Naive thymus-derived CD4-positive, alpha-beta T cell (primary cell): ENCODE results near the gene NACC2. TPM values are rescaled to one million over a fixed set of nuclear protein-coding genes. Genes with fewer than 3 reads are reported as not detected.
"Not testable (repeated sequence)": the region's sequence is repeated elsewhere in the genome, so short reads cannot be mapped to it uniquely, and the experiment has no call there.

Experiments used
- ATAC-seq: fragments of 150-1000 bp; cut with Tn5 transposase; 2 replicates; pipeline ENCODE4 v1.10.0; 2021; ENCODE audit warnings: mild to moderate bottlenecking, moderate library complexity
- CTCF ChIA-PET: fragments of 350-600 bp; sonication (Branson Sonifier 250); formaldehyde crosslinking; loops from one replicate; lab custom pipeline; 2021; ENCODE audit warnings: antibody characterized with exemption; lab: Charles Lee
- POLR2A ChIA-PET: fragments of 350-600 bp; sonication (Branson Sonifier 250); formaldehyde crosslinking; loops from one replicate; lab custom pipeline; 2021; ENCODE audit warnings: antibody characterized with exemption, inconsistent platforms; lab: Charles Lee
- DNase-seq, 9 donors: peaks; one replicate each; pipeline versions ENCODE4 v3.0.0 to v3.0.0-alpha.2; 2020 to 2022; ENCODE audit warnings: mixed read lengths in 1 of 9
- H3K27ac ChIP-seq: one replicate; pipeline ENCODE4 v1.7.0; 2013; ENCODE audit warnings: mild to moderate bottlenecking, low read depth, low read length, moderate library complexity
- H3K27me3 ChIP-seq, 2 donors: one replicate each; pipeline ENCODE4 v1.7.0; 2013; ENCODE audit warnings: low read length in 2 of 2, mild to moderate bottlenecking in 2 of 2, moderate library complexity in 2 of 2; ENCODE audit not compliant: control insufficient read depth in 2 of 2, insufficient read depth in 2 of 2
- H3K36me3 ChIP-seq, 3 experiments: 1 replicate in 2 of 3; 2 replicates in 1 of 3; pipeline ENCODE4 v1.7.0; 2013; ENCODE audit warnings: low read length in 3 of 3, mild to moderate bottlenecking in 3 of 3, moderate library complexity in 1 of 3; ENCODE audit not compliant: insufficient read depth in 3 of 3, control insufficient read depth in 2 of 3
- H3K4me1 ChIP-seq, 2 donors: one replicate each; pipeline ENCODE4 v1.7.0; 2013; ENCODE audit warnings: low read length in 2 of 2, mild to moderate bottlenecking in 2 of 2, moderate library complexity in 1 of 2; ENCODE audit not compliant: control insufficient read depth in 2 of 2, insufficient read depth in 2 of 2
- H3K4me3 ChIP-seq: 2 replicates; pipeline ENCODE4 v1.7.0; 2013; ENCODE audit warnings: mild to moderate bottlenecking, low read length
- H3K9me3 ChIP-seq, 3 experiments: 1 replicate in 2 of 3; 2 replicates in 1 of 3; pipeline ENCODE4 v1.7.0; 2013; ENCODE audit warnings: low read length in 3 of 3; ENCODE audit not compliant: control insufficient read depth in 2 of 3
- H3K27ac Mint-ChIP-seq, 9 donors: one replicate each; pipeline ENCODE4 v1.8.0; 2020 to 2022; ENCODE audit warnings: mixed read lengths in 9 of 9, mild to moderate bottlenecking in 8 of 9, moderate library complexity in 5 of 9, inconsistent platforms in 2 of 9
- H3K27me3 Mint-ChIP-seq, 5 donors: one replicate each; pipeline ENCODE4 v1.8.0; 2021 to 2022; ENCODE audit warnings: mixed read lengths in 5 of 5, mild to moderate bottlenecking in 1 of 5
- H3K36me3 Mint-ChIP-seq, 5 donors: one replicate each; pipeline ENCODE4 v1.8.0; 2020 to 2022; ENCODE audit warnings: mixed read lengths in 5 of 5, mild to moderate bottlenecking in 3 of 5, inconsistent platforms in 1 of 5
- H3K4me1 Mint-ChIP-seq, 7 donors: one replicate each; pipeline ENCODE4 v1.8.0; 2020 to 2022; ENCODE audit warnings: mixed read lengths in 7 of 7, mild to moderate bottlenecking in 3 of 7, inconsistent platforms in 1 of 7
- H3K4me3 Mint-ChIP-seq, 10 donors: one replicate each; pipeline ENCODE4 v1.8.0; 2020 to 2022; ENCODE audit warnings: mild to moderate bottlenecking in 10 of 10, mixed read lengths in 10 of 10, moderate library complexity in 6 of 10, inconsistent platforms in 2 of 10
- H3K9me3 Mint-ChIP-seq, 11 donors: one replicate each; pipeline ENCODE4 v1.8.0; 2020 to 2022; ENCODE audit warnings: mixed read lengths in 11 of 11, mild to moderate bottlenecking in 4 of 11, inconsistent platforms in 1 of 11, moderate library complexity in 1 of 11
- intact Hi-C, 2 donors: fragments of 100-400 bp; cut with micrococcal nuclease; formaldehyde crosslinking; loops; one replicate each; pipeline ENCODE4 v1.15.1; 2023
- polyA plus RNA-seq, 2 donors: library from polyadenylated mRNA; unstranded; fragments of 300-500 nt; fragmentation: Illumina TruSeq; gene quantifications; one replicate each; pipeline ENCODE4 v1.2.3, GENCODE V29; 2021
- total RNA-seq, 6 experiments: library from RNA in 5 of 6; stranded (reverse) in 5 of 6; gene quantifications; 1 replicate in 5 of 6; 2 replicates in 1 of 6; pipeline ENCODE4 v1.2.3 and lab custom pipeline; 2021 to 2026

The NACC2 gene
- total and polyA plus RNA-seq, 7 experiments from 2014 or later = 0.92 to 17.7 (median 7.5) TPM

DNA sequence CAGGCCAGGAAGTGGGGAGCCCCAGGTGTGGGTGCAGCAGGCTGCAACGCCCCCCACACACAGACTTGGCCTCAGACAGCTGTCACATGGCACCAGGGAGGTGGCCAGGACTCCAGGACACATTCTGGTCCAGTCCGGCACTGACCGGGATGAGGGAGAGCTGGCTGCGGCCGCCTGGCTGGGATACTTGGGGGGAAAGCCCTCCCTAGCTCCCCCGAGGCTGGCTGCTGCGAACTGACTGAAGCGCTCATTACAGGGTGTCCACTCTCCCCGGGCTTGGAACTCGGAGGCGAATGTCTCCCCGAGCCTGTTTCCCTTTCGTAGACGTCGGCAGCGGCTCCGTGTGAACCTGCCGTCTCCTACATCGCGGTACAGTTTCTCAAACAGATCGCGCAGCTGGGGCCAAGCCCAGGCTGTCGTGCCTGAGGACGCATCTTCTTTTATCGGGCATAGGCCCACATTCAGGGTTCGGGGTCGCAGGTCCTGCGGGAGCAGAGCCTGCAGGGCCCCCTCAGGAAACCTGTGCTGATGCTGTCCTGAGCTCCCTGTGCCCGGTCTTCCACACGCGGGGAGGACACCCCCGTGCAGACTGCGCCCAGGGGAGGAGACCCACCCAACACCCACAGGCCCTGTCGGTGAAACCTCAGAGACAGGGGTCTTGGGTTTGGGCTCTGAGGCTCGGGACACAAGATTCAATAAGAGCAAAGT is 19.8 kb downstream of the NACC2 start:
- Mint-ChIP-seq H3K9me3 (no peaks in the 10 kb centered on the region), H3K27ac (peak overlapping the region in 1 of 9 donors; percentile 83), H3K36me3 (peaks cover 0 to 4% (median 0%) of the 10 kb centered on the region in 5 donors), H3K4me1 (peaks cover 2 to 26% (median 16%) of the 10 kb centered on the region in 7 donors), H3K4me3 (peak overlapping the region in 5 of 10 donors; percentile 58 to 79 (median 72)), H3K27me3 (peaks cover 0 to 6% (median 0%) of the 10 kb centered on the region in 5 donors)
- DNase-seq (no peak), ATAC-seq (no peak)
- Histone ChIP-seq H3K27ac (no peak overlapping the region), H3K27me3 (no peaks in the 10 kb centered on the region), H3K36me3 (no peaks in the 10 kb centered on the region), H3K4me3 (no peak overlapping the region), H3K4me1 (peaks cover 0 to 4% of the 10 kb centered on the region in 2 donors), H3K9me3 (no peaks in the 10 kb centered on the region)
- POLR2A ChIA-PET = no interaction called here
- intact Hi-C loops = loop anchor here in 1 of 2 donors (10.0 kb wide), 1 partner anchor 50 kb away; no protein-coding TSS in a partner anchor
- CTCF ChIA-PET = no interaction called here

DNA sequence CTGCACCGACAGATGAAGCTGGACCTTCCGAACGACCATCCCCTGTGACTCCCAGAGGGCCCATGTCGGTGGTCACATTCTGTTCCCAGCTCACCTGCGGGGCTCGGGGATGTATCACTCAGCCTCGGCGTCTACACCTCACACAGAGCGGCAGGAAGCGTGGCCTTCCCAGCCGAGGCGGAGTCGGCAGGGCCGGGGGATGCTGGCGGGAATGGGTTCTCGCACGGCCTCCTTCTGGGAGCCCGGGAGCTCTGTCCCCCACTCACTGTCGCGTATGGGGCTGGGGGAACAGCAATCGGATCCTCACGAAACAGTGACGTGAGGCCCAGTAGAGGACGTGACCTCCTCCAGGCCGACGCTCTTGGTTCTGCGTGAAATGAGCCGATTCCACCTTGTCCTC is 20.4 kb downstream of the NACC2 start:
- H3K27ac Mint-ChIP-seq = no peak overlapping the region
- ATAC-seq (no peak), DNase-seq (no peak)
- peaks cover 0 to 6% (median 0%) of the 10 kb centered on the region in 5 donors for H3K27me3 Mint-ChIP-seq
- Histone ChIP-seq H3K4me1 (peaks cover 0 to 4% of the 10 kb centered on the region in 2 donors), H3K27ac (no peak overlapping the region), H3K27me3 (no peaks in the 10 kb centered on the region), H3K4me3 (no peak overlapping the region), H3K36me3 (no peaks in the 10 kb centered on the region), H3K9me3 (no peaks in the 10 kb centered on the region)
- intact Hi-C loops = loop anchor here in 1 of 2 donors (10.0 kb wide), 1 partner anchor 50 kb away; no protein-coding TSS in a partner anchor
- H3K36me3 Mint-ChIP-seq = peaks cover 0 to 7% (median 0%) of the 10 kb centered on the region in 5 donors
- peaks cover 2 to 26% (median 19%) of the 10 kb centered on the region in 7 donors for H3K4me1 Mint-ChIP-seq
- H3K9me3 Mint-ChIP-seq = peaks cover 0 to 1% (median 0%) of the 10 kb centered on the region in 11 donors
- H3K4me3 Mint-ChIP-seq = peak overlapping the region in 1 of 10 donors; percentile 25
- CTCF ChIA-PET = no interaction called here
- POLR2A ChIA-PET = no interaction called here

GRCh38 chr9:136062657-136063439 is 32.2 kb downstream of the NACC2 start:
- POLR2A ChIA-PET = no interaction called here
- H3K36me3 Mint-ChIP-seq = peaks cover 0 to 26% (median 16%) of the 10 kb centered on the region in 5 donors

GRCh38 chr9:136061916-136062315 is 33.2 kb downstream of the NACC2 start:
- H3K9me3 ChIP-seq, H3K27ac ChIP-seq, H3K4me1 ChIP-seq, H3K9me3 Mint-ChIP-seq, H3K27me3 Mint-ChIP-seq, H3K4me3 Mint-ChIP-seq, DNase-seq, H3K36me3 ChIP-seq, CTCF ChIA-PET, H3K4me3 ChIP-seq, intact Hi-C loops, H3K27me3 ChIP-seq, POLR2A ChIA-PET, ATAC-seq: not testable (repeated sequence)
- Mint-ChIP-seq H3K36me3 (peaks cover 0 to 28% (median 11%) of the 10 kb centered on the region in 5 donors), H3K4me1 (peaks cover 0 to 21% (median 9%) of the 10 kb centered on the region in 7 donors), H3K27ac (peak overlapping the region in 1 of 9 donors; percentile 23)

More at GRCh38 chr9:136062657-136063439, 32.2 kb downstream of the NACC2 start:
- Mint-ChIP-seq H3K27me3 (no peaks in the 10 kb centered on the region), H3K4me3 (no peak overlapping the region), H3K27ac (no peak overlapping the region), H3K9me3 (peaks cover 0 to 2% (median 0%) of the 10 kb centered on the region in 11 donors), H3K4me1 (peaks cover 0 to 16% (median 2%) of the 10 kb centered on the region in 7 donors)
- intact Hi-C loops = no loop called here
- Histone ChIP-seq H3K4me3 (no peak overlapping the region), H3K4me1 (no peaks in the 10 kb centered on the region), H3K36me3 (no peaks in the 10 kb centered on the region), H3K27ac (no peak overlapping the region), H3K27me3 (no peaks in the 10 kb centered on the region), H3K9me3 (no peaks in the 10 kb centered on the region)
- CTCF ChIA-PET = no interaction called here
- DNase-seq (no peak), ATAC-seq (no peak)

- Mint-ChIP-seq H3K27me3 (peaks cover 0 to 4% (median 0%) of the 10 kb centered on the region in 5 donors), H3K36me3 (peaks cover 0 to 25% (median 7%) of the 10 kb centered on the region in 5 donors), H3K4me3 (no peak overlapping the region), H3K4me1 (peaks cover 0 to 20% (median 9%) of the 10 kb centered on the region in 7 donors), H3K27ac (no peak overlapping the region), H3K9me3 (no peaks in the 10 kb centered on the region)
- H3K4me1 ChIP-seq = no peaks in the 10 kb centered on the region
- ChIA-PET CTCF (no interaction called here), POLR2A (no interaction called here)
- intact Hi-C loops = no loop called here
- no peak for ATAC-seq
- no peak for DNase-seq
- H3K9me3 ChIP-seq = no peaks in the 10 kb centered on the region
- no peaks in the 10 kb centered on the region for H3K36me3 ChIP-seq
- no peak overlapping the region for H3K4me3 ChIP-seq
- H3K27ac ChIP-seq = no peak overlapping the region
- H3K27me3 ChIP-seq = no peaks in the 10 kb centered on the region
Observed at GRCh38 chr9:136061405-136061804, 33.7 kb downstream of the NACC2 start.

DNA sequence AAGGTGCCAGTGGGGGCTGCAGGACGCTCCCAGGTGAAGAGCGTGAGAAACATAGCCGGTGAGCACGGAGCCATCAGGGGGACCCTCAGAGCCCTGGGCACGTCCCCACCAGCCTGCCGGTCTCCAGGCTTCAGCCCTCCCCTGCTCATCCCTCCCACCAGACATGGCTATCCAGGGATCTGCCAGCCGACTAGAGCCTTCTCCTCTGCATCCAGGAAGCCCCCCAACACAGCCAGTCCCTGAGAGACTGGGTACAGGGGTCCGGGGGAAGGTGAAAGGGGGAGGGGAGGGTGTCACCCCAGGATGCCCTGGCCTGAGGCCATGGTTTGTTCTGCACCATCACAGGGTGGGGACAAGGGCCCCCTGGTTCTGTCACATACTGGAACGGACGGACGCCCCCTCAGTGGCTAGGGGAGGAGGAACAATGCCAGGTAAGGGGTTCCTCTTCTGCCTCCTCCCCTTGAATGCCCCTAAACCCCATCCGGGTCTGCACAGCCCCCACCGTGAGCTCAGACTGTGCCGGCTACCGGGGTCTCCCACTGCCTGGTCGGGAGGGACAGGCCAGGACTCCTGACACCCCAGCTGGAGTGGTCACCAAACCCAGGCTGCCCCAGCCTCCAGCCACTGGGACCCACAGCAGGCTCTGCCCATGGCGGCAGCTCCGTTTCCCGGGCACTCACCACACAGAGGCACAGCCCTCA is 34.3 kb downstream of the NACC2 start:
- Mint-ChIP-seq H3K27me3 (peaks cover 0 to 4% (median 0%) of the 10 kb centered on the region in 5 donors), H3K4me1 (peaks cover 0 to 21% (median 8%) of the 10 kb centered on the region in 7 donors), H3K4me3 (no peak overlapping the region), H3K9me3 (no peaks in the 10 kb centered on the region), H3K36me3 (peaks cover 0 to 21% (median 4%) of the 10 kb centered on the region in 5 donors), H3K27ac (no peak overlapping the region)
- intact Hi-C loops = no loop called here
- H3K27ac ChIP-seq = no peak overlapping the region
- H3K4me1 ChIP-seq = no peaks in the 10 kb centered on the region
- no peaks in the 10 kb centered on the region for H3K9me3 ChIP-seq
- H3K36me3 ChIP-seq = no peaks in the 10 kb centered on the region
- no peaks in the 10 kb centered on the region for H3K27me3 ChIP-seq
- ChIA-PET POLR2A (no interaction called here), CTCF (no interaction called here)
- DNase-seq (peak in 1 of 9 donors; percentile 8), ATAC-seq (no peak)
- H3K4me3 ChIP-seq = no peak overlapping the region
